CD14-positive monocyte (primary cell): ENCODE results near the gene SPEM1. TPM values are rescaled to one million over a fixed set of nuclear protein-coding genes. Genes with fewer than 3 reads are reported as not detected.

Experiments used
- DNase-seq, 3 donors: peaks; one replicate each; pipeline ENCODE4 v3.0.0-alpha.2; 2011 to 2022
- H2AFZ ChIP-seq: 2 replicates; pipeline ENCODE4 v1.6.0; 2012; ENCODE audit warnings: mild to moderate bottlenecking, low read depth, low read length, inconsistent platforms; ENCODE audit not compliant: insufficient read depth, poor library complexity, severe bottlenecking
- H3K27ac ChIP-seq, 2 donors: 1 replicate in 1 of 2; 2 replicates in 1 of 2; pipeline ENCODE4 v1.5.1; 2012 to 2013; ENCODE audit warnings: low read length in 2 of 2, control low read depth in 1 of 2, inconsistent platforms in 1 of 2, low read depth in 1 of 2, mild to moderate bottlenecking in 1 of 2
- H3K27me3 ChIP-seq, 2 donors: one replicate each; pipeline versions ENCODE4 v1.6.0 to v1.6.1; 2011 to 2013; ENCODE audit warnings: low read length in 2 of 2; ENCODE audit not compliant: control insufficient read depth in 2 of 2, insufficient read depth in 2 of 2
- H3K36me3 ChIP-seq, 2 donors: replicated peaks in 1 of 2; 1 replicate in 1 of 2; 2 replicates in 1 of 2; pipeline versions ENCODE4 v1.5.1 to v1.6.1; 2012 to 2013; ENCODE audit warnings: low read length in 2 of 2, control low read depth in 1 of 2, inconsistent platforms in 1 of 2, mild to moderate bottlenecking in 1 of 2; ENCODE audit not compliant: insufficient read depth in 2 of 2, control insufficient read depth in 1 of 2
- H3K4me1 ChIP-seq, 2 donors: 1 replicate in 1 of 2; 2 replicates in 1 of 2; pipeline versions ENCODE4 v1.5.1 to v1.6.1; 2012 to 2013; ENCODE audit warnings: low read length in 2 of 2, control low read depth in 1 of 2, inconsistent platforms in 1 of 2, mild to moderate bottlenecking in 1 of 2, moderate library complexity in 1 of 2; ENCODE audit not compliant: insufficient read depth in 2 of 2, control insufficient read depth in 1 of 2
- H3K4me2 ChIP-seq: replicated peaks from 2 replicates; pipeline ENCODE3; 2012; ENCODE audit warnings: low read length, moderate library complexity, mild to moderate bottlenecking; ENCODE audit not compliant: poor library complexity, severe bottlenecking; ENCODE audit errors: extremely low read depth
- H3K4me3 ChIP-seq, 3 experiments: fragments of 200-600 bp in 1 of 3; sonication (generic) in 1 of 3; replicated peaks in 1 of 3; 1 replicate in 2 of 3; 2 replicates in 1 of 3; pipeline ENCODE4 v1.5.1; 2011 to 2013; ENCODE audit warnings: low read length in 3 of 3, mild to moderate bottlenecking in 3 of 3, control low read depth in 2 of 3, low read depth in 2 of 3, inconsistent platforms in 1 of 3, moderate library complexity in 1 of 3
- H3K79me2 ChIP-seq: 2 replicates; pipeline ENCODE4 v1.6.0; 2012; ENCODE audit warnings: mild to moderate bottlenecking, control low read depth, inconsistent platforms, low read length, moderate library complexity; ENCODE audit not compliant: insufficient read depth
- H3K9ac ChIP-seq: 2 replicates; pipeline ENCODE4 v1.6.0; 2017; ENCODE audit warnings: low read length, mild to moderate bottlenecking; ENCODE audit not compliant: insufficient read depth, poor library complexity, severe bottlenecking
- H3K9me3 ChIP-seq, 2 donors: replicated peaks in 1 of 2; 1 replicate in 1 of 2; 2 replicates in 1 of 2; pipeline versions ENCODE4 v1.5.1 to v1.6.1; 2012 to 2013; ENCODE audit warnings: low read length in 2 of 2, control low read depth in 1 of 2; ENCODE audit not compliant: control insufficient read depth in 1 of 2, insufficient read depth in 1 of 2
- H4K20me1 ChIP-seq: 2 replicates; pipeline ENCODE4 v1.6.0; 2012; ENCODE audit warnings: mild to moderate bottlenecking, low read length, control low read depth, moderate library complexity; ENCODE audit not compliant: insufficient read depth
- H3K27ac Mint-ChIP-seq, 7 donors: one replicate each; pipeline ENCODE4 v1.8.0; 2020; ENCODE audit warnings: mild to moderate bottlenecking in 7 of 7, mixed read lengths in 7 of 7, moderate library complexity in 6 of 7, inconsistent platforms in 2 of 7
- H3K27me3 Mint-ChIP-seq, 3 donors: one replicate each; pipeline ENCODE4 v1.8.0; 2021 to 2022; ENCODE audit warnings: low read depth in 3 of 3, mild to moderate bottlenecking in 3 of 3, mixed read lengths in 3 of 3, moderate library complexity in 3 of 3, inconsistent platforms in 1 of 3
- H3K36me3 Mint-ChIP-seq, 2 donors: one replicate each; pipeline ENCODE4 v1.8.0; 2020; ENCODE audit warnings: mixed read lengths in 2 of 2, inconsistent platforms in 1 of 2, mild to moderate bottlenecking in 1 of 2
- H3K4me1 Mint-ChIP-seq: one replicate; pipeline ENCODE4 v1.8.0; 2020; ENCODE audit warnings: mild to moderate bottlenecking, mixed read lengths
- H3K4me3 Mint-ChIP-seq, 2 donors: one replicate each; pipeline ENCODE4 v1.8.0; 2020; ENCODE audit warnings: mild to moderate bottlenecking in 2 of 2, mixed read lengths in 2 of 2, moderate library complexity in 1 of 2
- H3K9me3 Mint-ChIP-seq, 7 donors: one replicate each; pipeline ENCODE4 v1.8.0; 2020 to 2022; ENCODE audit warnings: mixed read lengths in 7 of 7, mild to moderate bottlenecking in 6 of 7, moderate library complexity in 6 of 7, inconsistent platforms in 2 of 7
- WGBS: methylation state at CpG from one replicate; pipeline ENCODE4 v1.1.5; 2013; ENCODE audit warnings: missing lambda C conversion rate; ENCODE audit not compliant: insufficient coverage; 5-methylcytosine and 5-hydroxymethylcytosine counted together
- intact Hi-C, 2 donors: fragments of 100-400 bp; cut with micrococcal nuclease; formaldehyde crosslinking; loops; one replicate each; pipeline versions ENCODE4 v1.15.0 to v1.15.1; 2023
- polyA plus RNA-seq, 3 donors: library from polyadenylated mRNA; depleted of rRNA in 1 of 3; unstranded in 2 of 3; stranded (reverse) in 1 of 3; fragments of 300-500 nt in 2 of 3; fragments of >200 nt in 1 of 3; fragmentation: Illumina TruSeq in 2 of 3; gene quantifications; 1 replicate in 2 of 3; 2 replicates in 1 of 3; pipeline ENCODE4 v1.2.3, GENCODE V29; 2012 to 2021
- TF ChIP-seq, protein P1 (sequence below): fragments of 200-600 bp; IDR thresholded peaks from one replicate; pipeline ENCODE4 v1.8.0; 2022; ENCODE audit warnings: antibody characterized with exemption, mild to moderate bottlenecking

The SPEM1 gene
- polyA plus RNA-seq, 3 donors, result not detected

DNA sequence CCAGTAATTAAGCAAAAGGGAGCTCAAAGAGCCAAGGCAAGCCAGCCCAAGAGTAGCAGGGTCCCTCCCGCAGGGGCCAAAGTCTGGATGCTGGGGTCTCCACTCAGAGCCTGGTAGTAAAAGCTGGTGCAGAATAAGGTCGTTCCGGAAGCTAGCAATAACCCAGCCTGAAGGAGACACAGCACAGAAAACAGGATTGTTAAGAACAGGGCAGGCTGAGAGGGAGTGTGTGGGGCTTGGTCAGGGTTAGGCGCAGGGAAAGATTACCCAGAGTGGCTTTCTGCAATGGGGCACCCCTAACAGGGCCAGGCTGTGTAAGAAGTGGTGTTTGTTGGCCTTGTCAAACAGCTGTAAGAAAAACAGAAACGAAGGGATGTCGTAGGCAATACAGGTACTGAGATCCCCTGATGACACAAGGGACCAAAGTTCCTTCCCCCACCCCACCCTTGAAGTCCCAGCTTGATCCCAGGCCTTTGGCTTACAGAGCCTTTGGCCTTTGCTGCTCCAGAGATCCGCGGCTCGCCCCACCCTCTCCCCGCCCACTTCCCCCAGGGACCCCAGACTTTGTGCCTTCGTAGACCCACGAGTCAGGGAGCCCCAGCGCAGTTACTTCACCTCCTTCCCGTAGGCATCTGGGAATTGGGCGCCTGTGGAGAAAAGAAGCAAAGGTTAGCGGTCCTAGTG lies 16.9 kb upstream of the SPEM1 start:
- peaks cover 5% of the 10 kb centered on the region in 2 donors for H3K36me3 Mint-ChIP-seq
- intact Hi-C loops, result loop anchor here in 1 of 2 donors (2.0 to 10.0 kb wide), 4 partner anchors 74 to 188 kb away; partner anchors contain the start of genes ACADVL, CTDNEP1, DLG4 and ELP5

DNA sequence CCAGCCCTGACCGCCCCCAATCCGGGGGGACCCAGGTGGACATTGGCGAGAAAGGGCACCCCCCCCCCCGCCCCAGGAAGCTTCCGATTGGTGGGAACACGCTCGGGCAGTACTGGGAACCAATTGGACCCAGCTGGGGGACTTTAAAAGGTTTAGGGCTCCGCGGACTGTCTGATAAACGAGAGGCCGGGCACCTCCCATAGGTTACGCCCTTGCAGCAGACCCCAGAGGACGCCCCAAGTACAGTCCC lies 16.5 kb upstream of the SPEM1 start:
- DNase-seq, result no peak
- Histone ChIP-seq H3K4me1 (peaks cover 13 to 24% of the 10 kb centered on the region in 2 donors), H2AFZ (peak overlapping the region; percentile 90), H3K79me2 (peaks cover 3% of the 10 kb centered on the region), H3K27ac (peak overlapping the region; percentile 59 to 70), H3K4me2 (peak overlapping the region; percentile 92), H3K9me3 (no peaks in the 10 kb centered on the region), H3K9ac (peak overlapping the region; percentile 62), H3K4me3 (peak overlapping the region; percentile 57 to 86 (median 62)), H3K36me3 (no peaks in the 10 kb centered on the region), H3K27me3 (peaks cover 4 to 28% of the 10 kb centered on the region in 2 donors), H4K20me1 (no peaks in the 10 kb centered on the region)
- Mint-ChIP-seq H3K9me3 (peaks cover 0 to 11% (median 0%) of the 10 kb centered on the region in 7 donors), H3K27me3 (peaks cover 29 to 36% (median 29%) of the 10 kb centered on the region in 3 donors), H3K27ac (peak overlapping the region; percentile 67 to 98 (median 92)), H3K36me3 (peaks cover 5% of the 10 kb centered on the region in 2 donors), H3K4me3 (peak overlapping the region; percentile 86 to 89), H3K4me1 (peaks cover 21% of the 10 kb centered on the region)
- intact Hi-C loops, result loop anchor here in 1 of 2 donors (2.0 to 10.0 kb wide), 4 partner anchors 75 to 189 kb away; partner anchors contain the start of genes ACADVL, CTDNEP1, DLG4 and ELP5
- TF ChIP-seq, protein P1, sequence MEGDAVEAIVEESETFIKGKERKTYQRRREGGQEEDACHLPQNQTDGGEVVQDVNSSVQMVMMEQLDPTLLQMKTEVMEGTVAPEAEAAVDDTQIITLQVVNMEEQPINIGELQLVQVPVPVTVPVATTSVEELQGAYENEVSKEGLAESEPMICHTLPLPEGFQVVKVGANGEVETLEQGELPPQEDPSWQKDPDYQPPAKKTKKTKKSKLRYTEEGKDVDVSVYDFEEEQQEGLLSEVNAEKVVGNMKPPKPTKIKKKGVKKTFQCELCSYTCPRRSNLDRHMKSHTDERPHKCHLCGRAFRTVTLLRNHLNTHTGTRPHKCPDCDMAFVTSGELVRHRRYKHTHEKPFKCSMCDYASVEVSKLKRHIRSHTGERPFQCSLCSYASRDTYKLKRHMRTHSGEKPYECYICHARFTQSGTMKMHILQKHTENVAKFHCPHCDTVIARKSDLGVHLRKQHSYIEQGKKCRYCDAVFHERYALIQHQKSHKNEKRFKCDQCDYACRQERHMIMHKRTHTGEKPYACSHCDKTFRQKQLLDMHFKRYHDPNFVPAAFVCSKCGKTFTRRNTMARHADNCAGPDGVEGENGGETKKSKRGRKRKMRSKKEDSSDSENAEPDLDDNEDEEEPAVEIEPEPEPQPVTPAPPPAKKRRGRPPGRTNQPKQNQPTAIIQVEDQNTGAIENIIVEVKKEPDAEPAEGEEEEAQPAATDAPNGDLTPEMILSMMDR, result no peak
- WGBS, result 0% methylated on average over 8 of the region's 13 CpGs

More for the DNA sequence above, 16.9 kb upstream of the SPEM1 start:
- Histone ChIP-seq H3K79me2 (peaks cover 3% of the 10 kb centered on the region), H2AFZ (peak overlapping the region; percentile 90), H3K27ac (peak overlapping the region; percentile 59 to 70), H3K9me3 (no peaks in the 10 kb centered on the region), H3K4me1 (peaks cover 13 to 24% of the 10 kb centered on the region in 2 donors), H3K9ac (peak overlapping the region; percentile 62), H3K36me3 (no peaks in the 10 kb centered on the region), H3K27me3 (peaks cover 4 to 25% of the 10 kb centered on the region in 2 donors), H4K20me1 (no peaks in the 10 kb centered on the region), H3K4me2 (peak overlapping the region; percentile 92), H3K4me3 (peak overlapping the region; percentile 57 to 86 (median 62))
- Mint-ChIP-seq H3K4me3 (peak overlapping the region; percentile 86 to 89), H3K4me1 (peaks cover 21% of the 10 kb centered on the region), H3K9me3 (peaks cover 0 to 11% (median 0%) of the 10 kb centered on the region in 7 donors), H3K27ac (peak overlapping the region; percentile 67 to 98 (median 92)), H3K27me3 (peaks cover 26 to 33% (median 26%) of the 10 kb centered on the region in 3 donors)
- 34% methylated on average over 8 of the region's 16 CpGs for WGBS
- DNase-seq, result peak in 1 of 3 donors; percentile 3
- TF ChIP-seq, protein P1, result no peak
